A673 (cell line): Measurements from ENCODE around the gene NR6A1. TPM values are rescaled to one million over a fixed set of nuclear protein-coding genes. Genes with fewer than 3 reads are reported as not detected.

Experiments used
- BruUV-seq: library from RNA; stranded (reverse); fragments of 400-500 nt; replicated peaks from 2 replicates; lab custom pipeline; 2021; lab: Mats Ljungman, UMichigan
- CTCF ChIA-PET: fragments of 300-600 bp; sonication (Branson Sonifier 250); formaldehyde crosslinking; loops from one replicate; lab custom pipeline; 2022; ENCODE audit warnings: antibody characterized with exemption; lab: Charles Lee
- POLR2A ChIA-PET: fragments of 300-600 bp; sonication (Branson Sonifier 250); formaldehyde crosslinking; loops from one replicate; lab custom pipeline; 2022; ENCODE audit warnings: antibody characterized with exemption; ENCODE audit not compliant: low non-redundant PET; lab: Charles Lee
- DNase-seq: peaks from one replicate; pipeline ENCODE4 v3.0.0-alpha.2; 2015; ENCODE audit warnings: low spot score
- H3K27ac ChIP-seq: fragments of 200-600 bp; sonication (generic); 2 replicates; pipeline ENCODE4 v1.5.1; 2016; ENCODE audit warnings: mixed run types, low read depth, mild to moderate bottlenecking, mixed read lengths, antibody characterized with exemption, low read length; ENCODE audit not compliant: poor library complexity, severe bottlenecking
- H3K27me3 ChIP-seq: fragments of 200-600 bp; sonication (generic); replicated peaks from 2 replicates; pipeline ENCODE4 v1.6.1; 2017; ENCODE audit warnings: mixed run types, low read depth, mild to moderate bottlenecking, mixed read lengths, antibody characterized with exemption, low read length; ENCODE audit not compliant: insufficient read depth, poor library complexity
- H3K36me3 ChIP-seq: fragments of 200-600 bp; sonication (generic); 2 replicates; pipeline ENCODE4 v1.6.1; 2016; ENCODE audit warnings: mixed run types, mild to moderate bottlenecking, mixed read lengths, antibody characterized with exemption, low read length; ENCODE audit not compliant: insufficient read depth, poor library complexity, severe bottlenecking
- H3K4me1 ChIP-seq: fragments of 200-600 bp; sonication (generic); 2 replicates; pipeline ENCODE4 v1.6.1; 2017; ENCODE audit warnings: mixed run types, mild to moderate bottlenecking, mixed read lengths, antibody characterized with exemption, low read length; ENCODE audit not compliant: insufficient read depth, poor library complexity, severe bottlenecking
- H3K4me3 ChIP-seq: fragments of 200-600 bp; sonication (generic); 2 replicates; pipeline ENCODE4 v1.5.1; 2016; ENCODE audit warnings: low read depth, mixed run types, mild to moderate bottlenecking, mixed read lengths, low read length; ENCODE audit not compliant: poor library complexity, severe bottlenecking
- H3K9me3 ChIP-seq: fragments of 200-600 bp; sonication (generic); 2 replicates; pipeline ENCODE4 v1.6.1; 2016; ENCODE audit warnings: mixed run types, low read depth, mild to moderate bottlenecking, mixed read lengths, antibody characterized with exemption, low read length; ENCODE audit not compliant: poor library complexity, severe bottlenecking
- CTCF ChIP-seq: fragments of 300-800, 200-600 bp; sonication (generic); conservative IDR thresholded peaks from 2 replicates; pipeline ENCODE4 v1.5.1; 2017; ENCODE audit warnings: low read depth, mild to moderate bottlenecking, antibody characterized with exemption, low read length, moderate library complexity, mixed read lengths
- EZH2 ChIP-seq: fragments of 200-600 bp; sonication (generic); IDR thresholded peaks from 2 replicates; pipeline ENCODE4 v1.6.1; 2017; ENCODE audit warnings: borderline replicate concordance, low read depth, mild to moderate bottlenecking, mixed read lengths, antibody characterized with exemption, low read length; ENCODE audit not compliant: poor library complexity, severe bottlenecking
- intact Hi-C: fragments of 100-400 bp; cut with micrococcal nuclease; formaldehyde crosslinking; loops from one replicate; pipeline ENCODE4 v1.10.0; 2022; ENCODE audit not compliant: unreplicated experiment
- total RNA-seq: library from RNA; stranded (reverse); gene quantifications from 2 replicates; pipeline ENCODE4 v1.2.3, GENCODE V29; 2021

NR6A1 gene
- total RNA-seq, 1 experiment from 2014 or later: 5.3 TPM

- Histone ChIP-seq H3K27ac (peak overlapping the region; percentile 38), H3K4me3 (no peak overlapping the region), H3K4me1 (peaks cover 19% of the 10 kb centered on the region), H3K27me3 (no peaks in the 10 kb centered on the region), H3K36me3 (no peaks in the 10 kb centered on the region), H3K9me3 (no peaks in the 10 kb centered on the region)
- ChIA-PET CTCF (no interaction called here), POLR2A (no interaction called here)
- TF ChIP-seq EZH2: no peak
- TF ChIP-seq CTCF: no peak
- no TSS peak for BruUV-seq
- DNase-seq: peak; percentile 64
- intact Hi-C loops: no loop called here
These were observed 49.8 kb downstream of the NR6A1 start for GRCh38 chr9:124721109-124721906.

- no peaks in the 10 kb centered on the region for H3K27me3 ChIP-seq
- H3K36me3 ChIP-seq: no peaks in the 10 kb centered on the region
- BruUV-seq: no TSS peak
- DNase-seq: no peak
- no peak overlapping the region for H3K27ac ChIP-seq
- no peaks in the 10 kb centered on the region for H3K9me3 ChIP-seq
- H3K4me3 ChIP-seq: no peak overlapping the region
- TF ChIP-seq EZH2 (no peak), CTCF (no peak)
- ChIA-PET CTCF (no interaction called here), POLR2A (no interaction called here)
- H3K4me1 ChIP-seq: peaks cover 19% of the 10 kb centered on the region
- intact Hi-C loops: no loop called here
These were observed 50.5 kb downstream of the NR6A1 start for GRCh38 chr9:124720429-124721108.

GRCh38 chr9:124718928-124719327 is 52.2 kb downstream of the NR6A1 start:
- no peak for DNase-seq
- Histone ChIP-seq H3K9me3 (no peaks in the 10 kb centered on the region), H3K27ac (no peak overlapping the region), H3K4me1 (peaks cover 19% of the 10 kb centered on the region), H3K4me3 (no peak overlapping the region), H3K36me3 (no peaks in the 10 kb centered on the region), H3K27me3 (no peaks in the 10 kb centered on the region)
- no peak for TF ChIP-seq CTCF
- no peak for TF ChIP-seq EZH2
- intact Hi-C loops: no loop called here
- BruUV-seq: no TSS peak
- POLR2A ChIA-PET: no interaction called here
- CTCF ChIA-PET: no interaction called here
